HEK293T (cell line): ENCODE data around the gene RPRM.
"Not testable (repeated sequence)": the region's sequence is repeated elsewhere in the genome, so short reads cannot be mapped to it uniquely, and the experiment has no call there.

Source experiments
- CTCF ChIA-PET: fragments of 350-600 bp; formaldehyde crosslinking; extraction: SDS; loops from one replicate; lab custom pipeline; 2021; ENCODE audit warnings: antibody characterized with exemption, inconsistent platforms; lab: Yijun Ruan, JAX
- POLR2A ChIA-PET: fragments of 350-600 bp; formaldehyde crosslinking; extraction: SDS; loops from one replicate; lab custom pipeline; 2020; ENCODE audit warnings: antibody characterized with exemption, inconsistent platforms; lab: Yijun Ruan, JAX
- DNase-seq: peaks from one replicate; pipeline ENCODE4 v3.0.0; 2012; ENCODE audit warnings: mixed read lengths; ENCODE audit errors: extremely low spot score
- ARNT ChIP-seq: fragments of 450-650 bp; IDR thresholded peaks from 2 replicates; pipeline ENCODE4 v1.6.1; 2017; ENCODE audit warnings: mild to moderate bottlenecking
- BHLHE40 ChIP-seq: fragments of 450-650 bp; IDR thresholded peaks from 2 replicates; pipeline ENCODE4 v1.6.1; 2016; ENCODE audit warnings: mild to moderate bottlenecking, moderate library complexity, borderline replicate concordance
- CTBP1 ChIP-seq: fragments of 450-650 bp; IDR thresholded peaks from 2 replicates; pipeline ENCODE4 v1.6.1; 2016; ENCODE audit warnings: borderline replicate concordance
- ELF4 ChIP-seq: fragments of 450-650 bp; IDR thresholded peaks from 2 replicates; pipeline ENCODE4 v1.6.1; 2017; ENCODE audit warnings: antibody characterized with exemption
- FOXA1 ChIP-seq: fragments of 450-650 bp; IDR thresholded peaks from 2 replicates; pipeline ENCODE4 v1.6.1; 2016; ENCODE audit warnings: mild to moderate bottlenecking
- FOXK2 ChIP-seq: fragments of 450-650 bp; IDR thresholded peaks from 2 replicates; pipeline ENCODE4 v1.6.1; 2016; ENCODE audit warnings: mild to moderate bottlenecking
- FOXM1 ChIP-seq: fragments of 450-650 bp; IDR thresholded peaks from 2 replicates; pipeline ENCODE4 v1.6.1; 2017; ENCODE audit warnings: mild to moderate bottlenecking, borderline replicate concordance
- HDGF ChIP-seq: fragments of 450-650 bp; IDR thresholded peaks from 2 replicates; pipeline ENCODE4 v1.6.1; 2017; ENCODE audit warnings: antibody characterized with exemption, borderline replicate concordance
- L3MBTL2 ChIP-seq: fragments of 450-650 bp; conservative IDR thresholded peaks from 2 replicates; pipeline ENCODE4 v1.6.1; 2016; ENCODE audit warnings: mild to moderate bottlenecking
- LEF1 ChIP-seq: fragments of 450-650 bp; IDR thresholded peaks from 2 replicates; pipeline ENCODE4 v1.6.1; 2017; ENCODE audit warnings: mild to moderate bottlenecking, borderline replicate concordance
- NFRKB ChIP-seq: fragments of 450-650 bp; IDR thresholded peaks from 2 replicates; pipeline ENCODE4 v1.6.1; 2016; ENCODE audit warnings: mild to moderate bottlenecking, moderate library complexity
- PKNOX1 ChIP-seq: fragments of 450-650 bp; IDR thresholded peaks from 2 replicates; pipeline ENCODE4 v1.6.1; 2016
- SP1 ChIP-seq: fragments of 450-650 bp; IDR thresholded peaks from 2 replicates; pipeline ENCODE4 v1.6.1; 2017
- SUZ12 ChIP-seq: fragments of 450-650 bp; IDR thresholded peaks from 2 replicates; pipeline ENCODE4 v1.6.1; 2016; ENCODE audit warnings: mild to moderate bottlenecking
- TARDBP ChIP-seq: fragments of 450-650 bp; IDR thresholded peaks from 2 replicates; pipeline ENCODE4 v1.6.1; 2016
- ZNF384 ChIP-seq: fragments of 450-650 bp; IDR thresholded peaks from 2 replicates; pipeline ENCODE4 v1.6.1; 2016

Gene RPRM

DNA sequence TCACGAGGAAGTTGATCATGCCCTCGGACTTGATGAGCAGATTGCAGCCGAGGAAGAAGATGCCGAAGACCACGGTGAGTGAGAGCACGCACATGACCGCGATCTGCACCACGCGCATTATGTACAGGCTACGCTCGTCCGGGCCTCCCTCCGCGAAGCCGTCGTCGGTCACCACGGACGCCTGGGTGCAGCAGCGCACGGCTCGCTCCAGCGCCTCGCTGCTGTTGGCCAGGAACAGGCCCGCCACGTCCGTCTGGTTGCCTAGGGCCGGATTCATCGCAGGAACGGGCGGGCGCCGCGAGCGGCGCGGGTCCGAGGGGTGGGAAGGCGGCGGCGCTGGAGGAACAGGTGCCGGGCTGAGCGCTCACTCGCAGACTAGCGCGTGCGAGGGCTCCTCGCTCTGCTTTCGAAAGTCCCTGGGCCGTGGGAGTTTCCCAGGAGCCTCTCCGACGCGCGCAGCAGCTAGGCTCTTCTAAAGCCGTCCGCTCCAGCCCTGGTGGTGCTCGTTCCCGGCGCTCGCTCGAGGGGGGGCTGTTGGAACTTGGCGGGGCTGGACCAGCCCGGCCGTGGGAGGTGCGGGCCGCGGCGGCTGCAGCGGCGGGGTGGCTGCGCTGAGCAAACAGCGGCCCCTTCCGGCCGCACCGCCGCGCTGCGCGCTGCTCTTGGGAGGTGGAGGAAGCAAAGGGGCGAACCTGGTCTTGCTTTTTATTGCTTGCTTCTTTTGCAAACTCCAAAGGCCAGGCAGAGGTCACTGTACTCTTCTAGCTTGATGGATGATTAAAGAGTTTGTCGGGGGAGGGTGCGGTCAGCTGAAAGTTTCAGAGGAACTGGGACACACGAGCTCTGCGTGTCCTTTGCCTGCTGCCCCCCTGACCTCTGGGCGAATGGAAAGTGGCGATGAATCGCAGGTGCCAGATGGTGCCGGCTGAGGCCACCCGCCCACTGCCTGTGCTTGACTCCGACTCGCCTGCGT, at the start of gene RPRM:
RPRM (minus strand) TSS at position 474 of the 973 bp plus-strand sequence; CDS start at position 277, 197 bp downstream.
- peak; percentile 81 for DNase-seq

GRCh38 chr2:153519257-153519875, 40.8 kb upstream of the RPRM start:
- peak; percentile 28 for DNase-seq
- ChIA-PET CTCF (interaction anchor here (0.7 kb wide), 1 partner anchor 373 kb away, joined by 4 read pairs; no protein-coding TSS in a partner anchor), POLR2A (no interaction called here)
- no peak for TF ChIP-seq PKNOX1
- TF ChIP-seq NFRKB = no peak
- no peak for TF ChIP-seq ELF4
- TF ChIP-seq FOXM1 = no peak
- no peak for TF ChIP-seq TARDBP
- TF ChIP-seq SUZ12 = no peak
- TF ChIP-seq ZNF384 = no peak
- no peak for TF ChIP-seq LEF1
- TF ChIP-seq L3MBTL2 = no peak
- no peak for TF ChIP-seq FOXK2
- TF ChIP-seq CTBP1 = no peak
- no peak for TF ChIP-seq ARNT
- no peak for TF ChIP-seq BHLHE40
- no peak for TF ChIP-seq SP1

More for the DNA sequence above, at the start of gene RPRM:
- ChIA-PET POLR2A (no interaction called here), CTCF (interaction anchor here (0.7 to 1.6 kb wide), 4 partner anchors 8 to 344 kb away, joined by 3 to 10 read pairs (median 4); no protein-coding TSS in a partner anchor)
- 0 out of 2 replicates have a peak, but pooled peaks have one; percentile 40 for TF ChIP-seq CTBP1
- TF ChIP-seq L3MBTL2 = peak; percentile 76
- no peak for TF ChIP-seq SUZ12

DNA sequence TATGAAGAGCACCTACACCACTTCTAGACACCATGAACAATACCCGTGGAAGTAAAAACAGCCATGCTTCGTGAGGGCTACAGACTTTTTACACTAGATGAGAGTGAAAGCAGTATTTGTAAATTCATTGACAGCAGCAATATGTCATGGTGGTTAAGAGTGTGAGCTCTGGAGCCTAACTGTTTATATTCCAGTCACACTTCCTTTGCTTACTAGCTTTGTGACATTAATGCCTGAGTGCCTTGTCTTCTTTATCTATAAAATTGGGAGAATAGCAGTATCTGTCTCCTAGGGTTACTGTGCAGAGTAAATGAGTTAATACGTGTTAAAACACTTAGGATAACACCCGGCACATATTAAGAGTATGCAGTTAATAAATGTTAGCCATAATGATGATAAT, 33.8 kb upstream of the RPRM start:
- TF ChIP-seq HDGF (no peak), SP1 (no peak), L3MBTL2 (no peak), FOXA1 (no peak)
- no peak for DNase-seq
- ChIA-PET POLR2A (no interaction called here), CTCF (no interaction called here)

GRCh38 chr2:153510996-153511395, 32.4 kb upstream of the RPRM start:
- no peak for TF ChIP-seq L3MBTL2
- TF ChIP-seq SUZ12 = no peak
- no peak for TF ChIP-seq BHLHE40
- TF ChIP-seq ELF4 = no peak
- TF ChIP-seq LEF1 = no peak
- no peak for TF ChIP-seq FOXK2
- TF ChIP-seq HDGF = no peak
- no peak for TF ChIP-seq PKNOX1
- ChIA-PET CTCF (no interaction called here), POLR2A (no interaction called here)
- DNase-seq = no peak

- no peak for DNase-seq
- TF ChIP-seq FOXA1 (no peak), FOXM1 (no peak), TARDBP (no peak), NFRKB (no peak), ZNF384 (no peak), SUZ12 (no peak)
- ChIA-PET CTCF (no interaction called here), POLR2A (no interaction called here)
These were observed 30.6 kb upstream of the RPRM start for GRCh38 chr2:153509133-153509532.

DNA sequence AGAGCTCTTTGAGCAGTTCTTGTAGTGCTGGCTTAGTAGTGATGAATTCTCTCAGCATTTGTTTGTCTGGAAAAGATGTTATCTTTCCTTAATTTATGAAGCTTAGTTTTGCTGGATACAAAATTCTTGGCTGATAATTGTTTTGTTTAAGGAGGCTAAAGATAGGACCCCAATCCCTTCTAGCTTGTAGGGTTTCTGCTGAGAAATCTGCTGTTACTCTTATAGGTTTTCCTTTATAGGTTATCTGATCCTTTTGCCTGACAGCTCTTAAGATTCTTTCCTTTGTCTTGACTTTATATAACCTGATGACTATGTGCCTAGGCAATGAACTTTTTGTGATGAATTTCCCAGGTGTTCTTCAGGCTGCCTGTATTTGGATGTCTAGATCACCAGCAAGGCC, 27.9 kb upstream of the RPRM start:
- CTCF ChIA-PET, POLR2A ChIA-PET, DNase-seq: not testable (repeated sequence)

DNA sequence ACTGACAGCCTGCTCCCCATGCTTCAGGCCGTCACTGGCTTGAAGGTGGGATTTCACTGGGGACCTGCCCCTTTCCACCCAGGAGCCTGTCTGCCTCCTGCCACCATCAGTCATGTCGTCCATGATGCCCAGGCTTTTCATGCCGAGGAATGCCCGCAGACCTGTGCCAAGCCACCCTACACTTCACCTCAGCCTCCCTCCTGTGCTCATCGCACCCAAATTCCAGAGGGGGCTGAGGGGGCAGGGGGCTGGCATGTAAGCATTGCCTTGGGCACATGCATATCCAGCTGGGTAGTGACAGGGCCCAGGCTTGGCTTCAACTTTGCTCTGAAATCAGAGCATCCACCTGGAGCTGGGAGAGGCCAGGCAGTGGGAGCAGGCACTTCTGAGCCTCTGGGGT, 20.9 kb upstream of the RPRM start:
- POLR2A ChIA-PET = no interaction called here
- CTCF ChIA-PET = no interaction called here
- DNase-seq = no peak
- no peak for TF ChIP-seq BHLHE40
- TF ChIP-seq TARDBP = no peak
- TF ChIP-seq HDGF = no peak
- no peak for TF ChIP-seq FOXA1
- TF ChIP-seq ZNF384 = no peak
- no peak for TF ChIP-seq CTBP1
- TF ChIP-seq NFRKB = no peak
- TF ChIP-seq FOXM1 = no peak
- TF ChIP-seq LEF1 = no peak
- TF ChIP-seq L3MBTL2 = no peak
- no peak for TF ChIP-seq ELF4
